Smooth muscle cell (in vitro differentiated cells): ENCODE measurements around the gene MYL2. TPM values are rescaled to one million over a fixed set of nuclear protein-coding genes. Genes with fewer than 3 reads are reported as not detected.

Source experiments
- DNase-seq: peaks from one replicate; lab custom pipeline; 2025; ENCODE audit not compliant: unreplicated experiment; lab: John Stamatoyannopoulos, UW
- H2AFZ ChIP-seq: fragments of 200-600 bp; sonication (generic); 2 replicates; pipeline ENCODE4 v1.6.0; 2016; ENCODE audit warnings: antibody characterized with exemption, low read depth, mild to moderate bottlenecking
- H3F3A ChIP-seq: fragments of 200-600 bp; sonication (generic); 2 replicates; pipeline ENCODE4 v1.6.0; 2017; ENCODE audit warnings: antibody characterized with exemption, low read depth
- H3K27ac ChIP-seq: fragments of 200-600 bp; sonication (generic); 2 replicates; pipeline ENCODE4 v1.5.1; 2016; ENCODE audit warnings: low read depth, mild to moderate bottlenecking
- H3K27me3 ChIP-seq: fragments of 200-600 bp; sonication (generic); 2 replicates; pipeline ENCODE4 v1.6.1; 2016; ENCODE audit warnings: low read depth, mild to moderate bottlenecking
- H3K36me3 ChIP-seq: fragments of 200-600 bp; sonication (generic); 2 replicates; pipeline ENCODE4 v1.5.1; 2016; ENCODE audit warnings: low read depth
- H3K4me1 ChIP-seq: fragments of 200-600 bp; sonication (generic); 2 replicates; pipeline ENCODE4 v1.5.1; 2016; ENCODE audit warnings: low read depth
- H3K4me2 ChIP-seq: fragments of 200-600 bp; sonication (generic); 2 replicates; pipeline ENCODE4 v1.6.0; 2016; ENCODE audit warnings: mild to moderate bottlenecking
- H3K4me3 ChIP-seq: fragments of 200-600 bp; sonication (generic); 2 replicates; pipeline ENCODE4 v1.5.1; 2016; ENCODE audit warnings: mild to moderate bottlenecking
- H3K79me2 ChIP-seq: fragments of 200-600 bp; sonication (generic); 2 replicates; pipeline ENCODE4 v1.6.0; 2016; ENCODE audit warnings: low read depth, mild to moderate bottlenecking
- H3K9ac ChIP-seq: fragments of 200-600 bp; sonication (generic); 2 replicates; pipeline ENCODE4 v1.6.0; 2016; ENCODE audit warnings: low read depth
- H3K9me3 ChIP-seq: fragments of 200-600 bp; sonication (generic); replicated peaks from 2 replicates; pipeline ENCODE4 v1.5.1; 2016; ENCODE audit warnings: low read depth
- H4K20me1 ChIP-seq: fragments of 200-600 bp; sonication (generic); 2 replicates; pipeline ENCODE4 v1.6.0; 2016; ENCODE audit warnings: low read depth
- WGBS: methylation state at CpG from one replicate; pipeline ENCODE4 v1.1.7; 2016; ENCODE audit warnings: low lambda C conversion rate; 5-methylcytosine and 5-hydroxymethylcytosine counted together
- polyA plus RNA-seq: library from polyadenylated mRNA; unstranded; fragments of >200 nt; fragmentation: Nextera tagmentation; extraction: Ambion mirVana; gene quantifications from 2 replicates; pipeline ENCODE4 v1.2.1, GENCODE V29; 2016
- total RNA-seq: library from RNA; depleted of rRNA; stranded (reverse); fragments of >200 nt; gene quantifications from 2 replicates; pipeline ENCODE4 v1.2.3, GENCODE V29; 2014
- TF ChIP-seq, protein P1 (sequence below): fragments of 200-600 bp; sonication (generic); IDR thresholded peaks from 2 replicates; pipeline ENCODE4 v1.5.1; 2017; ENCODE audit warnings: borderline replicate concordance, mild to moderate bottlenecking, antibody characterized with exemption; ENCODE audit not compliant: insufficient read depth, poor library complexity, severe bottlenecking

Gene MYL2
- total and polyA plus RNA-seq, 2 experiments from 2014 or later = not detected

DNA sequence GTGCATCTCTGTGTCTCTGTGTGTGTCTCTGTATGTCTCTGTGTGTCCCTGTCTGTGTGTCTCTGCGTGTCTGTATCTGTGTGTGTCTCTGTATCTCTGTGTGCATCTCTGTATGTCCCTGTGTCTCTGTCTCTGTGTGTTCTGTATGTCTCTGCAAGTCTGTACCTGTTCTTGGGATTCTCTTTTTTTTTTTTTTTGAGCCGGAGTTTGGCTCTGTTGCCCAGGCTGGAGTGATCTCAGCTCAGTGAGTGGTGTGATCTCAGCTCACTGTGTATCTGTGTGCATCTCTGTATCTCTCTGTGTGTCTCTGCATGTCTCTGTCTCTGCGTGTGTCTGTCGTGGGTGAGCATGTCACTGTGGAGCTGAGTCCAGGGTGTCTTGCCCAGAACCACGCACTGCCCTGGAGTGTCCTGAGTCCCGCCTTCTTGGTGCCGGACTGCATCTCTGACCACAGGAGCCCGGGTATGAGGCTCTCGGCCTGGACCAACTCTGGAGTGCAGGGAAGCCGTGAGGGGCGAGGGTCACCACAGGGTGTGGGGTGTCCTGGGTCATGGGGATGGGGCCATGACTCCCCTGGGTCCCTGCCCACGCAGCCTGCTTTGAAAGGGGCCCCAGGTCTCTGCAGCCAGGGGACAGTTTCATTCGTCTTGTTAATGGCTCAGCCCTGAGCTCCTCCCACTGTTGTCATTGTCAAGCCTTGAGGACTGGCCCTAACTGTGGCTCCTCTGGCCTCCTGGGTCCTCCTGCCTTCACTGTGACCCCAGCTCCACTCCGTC lies 11.8 kb downstream of the MYL2 start:
- no peak overlapping the region for H3K4me2 ChIP-seq
- H3K9ac ChIP-seq = no peak overlapping the region
- H3F3A ChIP-seq = no peaks in the 10 kb centered on the region
- DNase-seq = no peak
- H3K36me3 ChIP-seq = no peaks in the 10 kb centered on the region
- no peak overlapping the region for H3K27ac ChIP-seq
- H3K4me3 ChIP-seq = no peak overlapping the region
- 87% methylated on average over 14 of the region's 14 CpGs for WGBS
- no peaks in the 10 kb centered on the region for H3K9me3 ChIP-seq
- TF ChIP-seq, protein P1, sequence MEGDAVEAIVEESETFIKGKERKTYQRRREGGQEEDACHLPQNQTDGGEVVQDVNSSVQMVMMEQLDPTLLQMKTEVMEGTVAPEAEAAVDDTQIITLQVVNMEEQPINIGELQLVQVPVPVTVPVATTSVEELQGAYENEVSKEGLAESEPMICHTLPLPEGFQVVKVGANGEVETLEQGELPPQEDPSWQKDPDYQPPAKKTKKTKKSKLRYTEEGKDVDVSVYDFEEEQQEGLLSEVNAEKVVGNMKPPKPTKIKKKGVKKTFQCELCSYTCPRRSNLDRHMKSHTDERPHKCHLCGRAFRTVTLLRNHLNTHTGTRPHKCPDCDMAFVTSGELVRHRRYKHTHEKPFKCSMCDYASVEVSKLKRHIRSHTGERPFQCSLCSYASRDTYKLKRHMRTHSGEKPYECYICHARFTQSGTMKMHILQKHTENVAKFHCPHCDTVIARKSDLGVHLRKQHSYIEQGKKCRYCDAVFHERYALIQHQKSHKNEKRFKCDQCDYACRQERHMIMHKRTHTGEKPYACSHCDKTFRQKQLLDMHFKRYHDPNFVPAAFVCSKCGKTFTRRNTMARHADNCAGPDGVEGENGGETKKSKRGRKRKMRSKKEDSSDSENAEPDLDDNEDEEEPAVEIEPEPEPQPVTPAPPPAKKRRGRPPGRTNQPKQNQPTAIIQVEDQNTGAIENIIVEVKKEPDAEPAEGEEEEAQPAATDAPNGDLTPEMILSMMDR = no peak
- H3K4me1 ChIP-seq = no peaks in the 10 kb centered on the region
- H4K20me1 ChIP-seq = no peaks in the 10 kb centered on the region
- no peak overlapping the region for H2AFZ ChIP-seq
- H3K27me3 ChIP-seq = no peaks in the 10 kb centered on the region
- H3K79me2 ChIP-seq = no peaks in the 10 kb centered on the region

DNA sequence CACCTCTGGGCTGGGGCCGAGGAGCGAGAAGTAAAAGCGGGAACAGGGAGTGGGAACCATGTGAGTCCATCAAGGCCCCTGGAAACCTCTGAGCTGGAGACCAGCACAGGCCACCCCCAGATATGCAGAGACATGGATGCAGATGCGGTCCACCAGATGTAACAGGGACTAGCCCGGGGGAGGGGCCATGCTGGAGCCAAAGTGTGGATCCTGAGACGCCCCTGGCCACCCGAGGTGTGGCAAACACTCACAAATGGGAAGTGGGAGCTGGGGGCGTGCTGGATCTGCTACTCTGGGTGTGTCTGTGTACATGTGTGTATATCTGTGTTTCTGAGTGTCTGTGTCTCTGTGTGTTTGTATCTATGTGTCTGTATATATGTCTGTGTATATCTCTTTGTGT lies 12.8 kb downstream of the MYL2 start:
- no peak overlapping the region for H3K27ac ChIP-seq
- no peaks in the 10 kb centered on the region for H3K36me3 ChIP-seq
- DNase-seq = no peak
- no peaks in the 10 kb centered on the region for H3K9me3 ChIP-seq
- no peak overlapping the region for H3K4me3 ChIP-seq
- no peaks in the 10 kb centered on the region for H3K79me2 ChIP-seq
- H4K20me1 ChIP-seq = no peaks in the 10 kb centered on the region
- no peak overlapping the region for H3K9ac ChIP-seq
- H3F3A ChIP-seq = no peaks in the 10 kb centered on the region
- H3K27me3 ChIP-seq = no peaks in the 10 kb centered on the region
- TF ChIP-seq, protein P1 = no peak
- H2AFZ ChIP-seq = no peak overlapping the region
- 88% methylated on average over 8 of the region's 8 CpGs for WGBS
- H3K4me2 ChIP-seq = no peak overlapping the region
- H3K4me1 ChIP-seq = no peaks in the 10 kb centered on the region

DNA sequence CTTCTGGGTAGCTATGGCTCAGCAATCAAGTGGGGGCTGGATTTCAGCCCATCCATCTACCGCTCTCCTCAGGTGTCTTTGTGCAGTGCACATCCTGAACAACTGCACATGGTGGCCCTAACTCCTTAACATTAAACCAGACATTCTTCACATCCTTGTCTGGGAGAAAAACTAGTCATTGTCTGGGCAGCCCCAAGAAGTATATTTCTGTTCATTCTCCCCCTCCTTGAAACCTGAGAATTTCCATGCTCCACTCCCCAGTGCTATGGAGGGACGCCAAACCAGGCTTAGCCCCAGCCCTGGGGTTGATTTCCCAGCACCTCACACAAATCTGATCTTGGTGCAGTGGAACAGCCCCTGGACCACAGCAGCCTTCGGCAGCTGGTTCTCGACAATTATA lies 13.4 kb downstream of the MYL2 start:
- Histone ChIP-seq H3K4me1 (no peaks in the 10 kb centered on the region), H3K27ac (no peak overlapping the region), H2AFZ (no peak overlapping the region), H3K36me3 (no peaks in the 10 kb centered on the region), H3K27me3 (no peaks in the 10 kb centered on the region), H3K9ac (no peak overlapping the region), H3K9me3 (no peaks in the 10 kb centered on the region), H3K79me2 (no peaks in the 10 kb centered on the region), H3K4me3 (no peak overlapping the region), H3K4me2 (no peak overlapping the region), H4K20me1 (no peaks in the 10 kb centered on the region), H3F3A (no peaks in the 10 kb centered on the region)
- DNase-seq = no peak
- TF ChIP-seq, protein P1 = no peak
- 82% methylated on average over 4 of the region's 4 CpGs for WGBS

DNA sequence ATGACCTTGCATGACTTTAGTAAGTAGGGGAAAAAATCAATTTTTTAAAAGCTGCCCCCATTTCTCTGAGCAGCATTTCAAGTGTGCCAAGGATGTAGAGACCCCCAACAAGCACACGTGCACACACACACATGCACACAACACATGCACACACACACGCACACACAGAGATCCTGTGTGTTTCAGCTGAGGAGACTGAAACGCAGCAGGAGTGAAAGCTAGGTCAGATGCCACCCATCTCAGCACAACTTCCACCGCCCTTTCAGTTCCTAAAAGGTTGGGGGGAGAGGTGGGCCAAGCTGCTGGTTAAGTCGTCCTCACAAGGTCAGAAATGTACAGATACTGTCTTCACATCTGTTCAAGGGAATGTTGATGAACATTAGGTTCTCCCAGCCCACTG lies 13.9 kb downstream of the MYL2 start:
- Histone ChIP-seq H3K4me1 (no peaks in the 10 kb centered on the region), H3K36me3 (no peaks in the 10 kb centered on the region), H3K9ac (no peak overlapping the region), H3K4me3 (no peak overlapping the region), H3K4me2 (no peak overlapping the region), H3K9me3 (no peaks in the 10 kb centered on the region), H3F3A (no peaks in the 10 kb centered on the region), H2AFZ (no peak overlapping the region), H4K20me1 (no peaks in the 10 kb centered on the region), H3K79me2 (no peaks in the 10 kb centered on the region), H3K27me3 (no peaks in the 10 kb centered on the region), H3K27ac (no peak overlapping the region)
- no peak for DNase-seq
- WGBS = 90% methylated on average over 5 of the region's 5 CpGs
- TF ChIP-seq, protein P1 = no peak
